GM21786 (cell line): ENCODE results near the gene BCO2.
"Not testable (repeated sequence)": the region's sequence is repeated elsewhere in the genome, so short reads cannot be mapped to it uniquely, and the experiment has no call there.

Source experiments
- ATAC-seq: cut with Tn5 transposase; IDR thresholded peaks from one replicate; pipeline ENCODE4 v1.9.1; 2021; ENCODE audit not compliant: unreplicated experiment

BCO2 gene

GRCh38 chr11:112165049-112165448 lies 10.3 kb upstream of the BCO2 start:
- ATAC-seq, result no peak

GRCh38 chr11:112166562-112166961 lies 8.8 kb upstream of the BCO2 start:
- ATAC-seq, result no peak

GRCh38 chr11:112167145-112167544 lies 8.2 kb upstream of the BCO2 start, which contains the start of gene TEX12:
TEX12 (plus strand) TSS chr11:112167372; CDS start chr11:112169269, 1,897 bp downstream.
- ATAC-seq, result no peak

- no peak for ATAC-seq
Measured at GRCh38 chr11:112172362-112172994, 2.8 kb upstream of the BCO2 start.

GRCh38 chr11:112173152-112173551 lies 2.2 kb upstream of the BCO2 start:
- ATAC-seq, result no peak

- no peak for ATAC-seq
Measured at GRCh38 chr11:112175599-112175952, 264 bp downstream of the BCO2 start.

GRCh38 chr11:112176077-112176476 lies 765 bp downstream of the BCO2 start:
- ATAC-seq, result no peak

DNA sequence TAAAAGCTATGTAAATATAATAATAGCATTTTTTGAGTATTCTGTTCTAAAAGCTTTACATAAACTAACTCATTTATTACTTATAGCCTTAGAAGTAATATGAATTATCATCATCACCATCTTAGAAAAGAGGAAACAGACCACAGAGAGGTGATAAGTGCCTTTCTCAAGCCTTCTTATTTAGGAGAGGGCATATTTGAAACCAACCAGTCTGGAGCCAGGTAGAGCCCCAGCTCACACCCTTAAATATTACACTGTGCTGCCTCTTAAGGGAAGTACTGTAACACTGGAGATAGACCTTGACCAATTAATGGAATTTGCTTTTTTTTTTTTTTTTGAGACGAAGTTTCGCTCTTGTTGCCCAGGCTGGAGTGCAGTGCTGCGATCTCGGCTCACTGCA lies 2.3 kb downstream of the BCO2 start:
- no peak for ATAC-seq

- no peak for ATAC-seq
Measured at GRCh38 chr11:112178428-112178827, 3.1 kb downstream of the BCO2 start.

GRCh38 chr11:112178936-112179335 lies 3.6 kb downstream of the BCO2 start:
- no peak for ATAC-seq

- ATAC-seq, result peak; percentile 52
Measured at GRCh38 chr11:112179601-112180000, 4.3 kb downstream of the BCO2 start.

DNA sequence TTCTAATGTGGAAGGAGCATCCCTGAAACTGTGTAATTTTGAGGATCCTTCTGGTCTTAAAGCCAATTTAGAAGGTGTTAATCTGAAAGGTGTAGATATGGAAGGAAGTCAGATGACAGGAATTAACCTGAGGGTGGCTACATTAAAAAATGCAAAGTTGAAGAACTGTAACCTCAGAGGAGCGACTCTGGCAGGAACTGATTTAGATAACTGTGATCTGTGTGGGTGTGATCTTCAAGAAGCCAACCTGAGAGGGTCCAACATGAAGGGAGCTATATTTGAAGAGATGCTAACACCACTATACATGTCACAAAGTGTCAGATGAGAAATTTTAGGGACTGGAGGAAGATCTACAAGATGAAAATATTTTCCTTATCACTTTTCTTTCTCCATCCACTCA lies 7.6 kb downstream of the BCO2 start:
- ATAC-seq, result no peak

DNA sequence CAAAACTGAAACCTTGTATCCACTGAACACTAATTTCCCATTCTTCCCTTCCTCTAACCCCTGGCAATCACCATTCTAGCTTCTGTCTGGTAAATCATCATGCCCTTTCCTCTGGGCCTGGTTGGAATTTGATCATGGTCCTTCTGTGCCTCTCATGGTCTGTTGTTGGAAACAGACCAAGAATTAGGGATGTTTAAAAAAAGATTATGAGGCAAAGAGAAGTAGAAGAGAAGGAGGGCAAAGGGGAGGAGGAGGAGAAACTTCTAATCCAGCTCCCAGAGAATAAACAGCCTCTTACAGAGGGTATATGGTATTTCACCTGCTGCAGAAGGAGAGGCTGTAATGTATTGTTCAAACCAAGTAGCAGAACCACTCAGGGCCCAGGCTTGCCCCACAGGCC lies 10.6 kb downstream of the BCO2 start:
- no peak for ATAC-seq

DNA sequence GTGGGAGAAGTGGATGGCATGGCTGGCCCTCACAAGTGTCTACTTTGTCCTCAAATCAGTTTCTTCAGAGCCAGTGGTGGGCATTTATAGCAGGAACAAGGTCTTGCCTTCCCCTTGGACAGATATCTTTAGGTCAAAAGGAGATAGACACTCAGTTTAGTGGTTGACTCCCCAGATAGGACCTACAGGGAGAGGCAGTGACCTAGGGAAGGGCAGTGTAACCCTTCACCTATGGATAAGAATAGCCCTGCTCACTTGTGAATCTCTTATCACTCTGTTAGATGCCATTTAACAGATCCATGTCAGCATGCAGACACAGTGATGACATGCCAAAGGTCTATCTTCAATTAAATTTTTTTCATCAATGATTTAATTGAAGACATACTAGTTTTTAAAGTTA lies 11.0 kb downstream of the BCO2 start:
- no peak for ATAC-seq

DNA sequence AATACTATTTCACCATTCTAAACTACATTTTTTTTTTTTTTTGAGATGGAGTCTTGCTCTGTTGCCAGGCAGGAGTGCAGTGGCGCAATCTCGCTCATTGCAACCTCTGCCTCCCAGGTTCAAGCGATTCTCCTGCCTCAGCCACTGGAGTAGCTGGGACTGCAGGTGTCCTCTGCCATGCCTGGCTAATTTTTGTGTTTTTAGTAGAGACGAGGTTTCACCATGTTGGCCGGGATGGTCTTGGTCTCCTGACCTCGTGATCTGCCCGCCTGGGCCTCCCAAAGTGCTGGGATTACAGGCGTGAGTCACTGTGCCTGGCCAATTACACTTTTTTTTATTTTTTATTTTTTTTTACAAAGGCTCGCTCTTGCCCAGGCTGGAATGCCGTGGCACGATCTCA lies 19.8 kb downstream of the BCO2 start:
- not testable (repeated sequence) for ATAC-seq

DNA sequence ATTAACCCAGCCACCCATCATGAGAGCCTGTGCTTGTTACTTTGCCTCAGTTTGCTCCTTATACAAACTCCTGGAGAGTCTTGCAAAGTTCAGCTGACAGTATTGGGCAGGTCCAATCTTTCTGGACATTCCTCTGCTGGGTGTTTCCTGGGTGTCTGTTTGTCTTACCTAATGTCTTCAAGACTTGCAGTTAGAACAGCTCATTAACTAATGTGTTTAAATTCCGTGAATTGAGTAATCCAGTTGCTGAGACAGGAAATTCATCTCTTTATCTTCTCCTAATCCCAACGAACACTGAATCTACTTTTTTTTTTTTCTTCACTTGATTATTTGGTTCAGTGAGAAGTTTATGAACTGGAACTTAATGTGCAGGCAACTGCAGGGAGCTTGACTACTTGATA lies 20.6 kb downstream of the BCO2 start:
- ATAC-seq, result no peak

GRCh38 chr11:112196519-112197087 lies 21.3 kb downstream of the BCO2 start:
- ATAC-seq, result no peak

GRCh38 chr11:112199101-112199500 lies 23.8 kb downstream of the BCO2 start:
- not testable (repeated sequence) for ATAC-seq

GRCh38 chr11:112200252-112200651 lies 24.9 kb downstream of the BCO2 start:
- no peak for ATAC-seq

DNA sequence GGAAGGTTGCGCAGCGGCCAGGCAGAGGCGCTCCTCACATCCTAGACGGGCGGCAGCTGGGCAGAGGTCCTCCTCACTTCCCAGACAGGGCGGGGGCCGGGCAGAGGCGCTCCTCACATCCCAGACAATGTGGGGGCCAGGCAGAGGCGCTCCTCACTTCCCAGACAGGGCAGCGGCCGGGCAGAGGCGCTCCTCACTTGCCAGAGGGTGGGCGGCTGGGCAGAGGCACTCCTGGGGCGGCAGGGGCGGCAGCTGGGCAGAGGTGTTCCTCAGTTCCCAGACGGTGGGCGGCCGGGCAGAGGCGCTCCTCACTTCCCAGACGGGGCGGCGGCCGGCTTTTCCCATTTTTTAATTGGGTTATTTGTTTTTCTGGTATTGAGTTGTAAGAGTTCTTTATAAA lies 30.8 kb downstream of the BCO2 start:
- no peak for ATAC-seq

- no peak for ATAC-seq
Measured at GRCh38 chr11:112210890-112211289, 35.6 kb downstream of the BCO2 start.

- no peak for ATAC-seq
Measured at GRCh38 chr11:112211536-112211935, 36.2 kb downstream of the BCO2 start.

DNA sequence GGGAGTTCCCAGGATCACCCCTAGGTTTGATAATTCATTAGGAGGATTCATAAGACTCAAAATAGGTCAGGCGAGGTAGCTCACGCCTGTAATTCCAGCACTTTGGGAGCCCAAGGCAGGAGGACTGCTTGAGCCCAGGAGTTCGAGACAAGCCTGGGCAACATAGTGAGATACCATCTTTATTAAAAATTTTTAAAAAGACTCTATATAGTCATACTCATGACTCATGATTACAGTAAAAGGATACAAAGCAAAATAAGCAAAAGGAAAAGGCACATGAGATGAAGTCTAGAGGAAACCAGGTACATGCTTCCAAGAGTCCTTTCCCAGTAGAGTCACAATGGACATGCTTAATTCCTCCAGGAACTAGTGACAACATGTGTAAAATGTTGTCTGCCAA lies 37.0 kb downstream of the BCO2 start:
- no peak for ATAC-seq
